ENCODE results near the gene KIAA2012.
A peak's percentile ranks its signal among the peaks of the same experiment; 100 is the strongest.

KIAA2012 gene

DNA sequence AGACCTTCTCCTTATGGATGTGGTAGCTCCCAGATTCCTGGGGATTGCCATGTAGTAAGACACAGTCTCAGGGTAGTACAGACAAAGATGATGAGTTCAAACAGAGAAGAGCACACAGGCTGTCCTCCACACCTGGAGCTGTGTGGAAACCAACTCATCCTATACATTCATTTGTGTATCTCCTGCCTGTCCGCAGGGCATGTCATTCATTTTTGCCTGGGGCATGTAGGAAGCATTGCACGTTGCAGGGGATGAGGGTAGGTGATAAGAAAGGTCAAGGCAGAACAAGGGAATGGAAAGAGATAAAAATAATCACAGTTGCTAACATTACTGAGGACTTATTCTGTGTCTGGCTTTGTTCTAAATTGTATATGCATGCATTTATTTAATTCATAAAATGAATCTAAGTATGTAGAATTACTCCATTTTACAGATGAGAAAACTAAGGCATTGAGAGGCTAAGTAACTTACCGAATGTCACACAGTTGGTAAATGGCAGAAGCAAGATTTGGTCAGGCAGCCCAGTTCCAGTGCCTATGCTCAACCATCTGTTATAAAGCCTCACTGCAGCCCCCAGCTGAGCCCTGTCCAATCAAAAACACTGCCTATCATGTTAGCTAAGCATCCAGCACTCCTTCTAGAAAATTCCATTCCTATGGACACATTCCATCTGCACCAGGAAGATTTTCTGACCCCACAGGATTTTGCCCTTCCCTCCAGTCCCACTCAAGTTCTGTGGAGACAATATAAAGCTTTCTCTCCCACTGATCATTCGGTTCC is 84.3 kb downstream of the KIAA2012 start:
- no peak for DNase-seq

DNA sequence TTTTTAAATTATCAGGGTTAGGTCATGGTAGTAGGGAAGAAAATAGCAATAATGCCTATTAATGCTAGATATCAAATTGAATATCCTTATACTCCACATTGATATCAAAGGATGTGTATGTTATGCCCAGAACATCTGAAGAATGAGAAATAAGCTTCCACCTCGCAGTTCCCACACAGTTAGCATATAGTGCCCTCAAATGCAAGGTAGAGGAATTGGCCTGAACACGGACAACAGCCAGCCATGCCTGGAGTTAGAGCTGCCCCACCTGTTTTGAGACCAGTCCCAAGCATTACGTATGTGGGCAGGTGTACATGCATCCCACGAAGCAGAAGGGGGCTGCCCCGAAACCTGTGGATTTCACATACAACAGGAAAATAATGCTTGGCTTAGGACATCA is 85.7 kb downstream of the KIAA2012 start:
- no peak for DNase-seq

DNA sequence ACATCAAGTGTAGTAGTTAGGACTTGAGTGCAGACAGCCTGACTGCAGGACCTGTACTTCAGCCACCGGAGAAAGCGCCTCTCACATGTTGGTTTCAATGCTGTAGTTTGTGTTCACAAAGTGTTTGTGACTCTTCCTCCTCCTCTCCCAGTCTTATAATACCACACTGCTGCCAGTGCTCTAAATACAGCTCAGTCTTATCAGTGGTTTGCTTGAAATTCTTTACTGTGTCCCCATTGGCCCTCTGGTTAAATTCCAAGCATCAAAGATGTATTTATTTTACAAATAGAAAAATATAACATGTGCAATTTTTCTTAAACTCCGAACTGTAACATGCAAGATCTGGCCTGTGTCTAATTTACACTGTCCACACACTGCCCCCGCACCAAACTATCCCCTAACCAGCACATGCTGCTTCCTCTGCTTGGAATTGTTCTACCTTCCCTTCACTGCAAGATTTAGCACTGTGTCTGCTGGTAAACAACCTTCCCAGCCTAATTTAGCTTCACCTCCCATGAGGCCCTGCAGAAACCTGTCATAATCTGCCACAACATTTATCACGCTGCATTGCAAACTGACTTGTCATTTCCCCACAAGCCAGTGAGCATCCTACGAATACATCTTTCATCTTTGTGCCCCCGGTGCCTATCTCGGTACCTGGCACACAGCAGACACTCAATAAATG is 88.2 kb downstream of the KIAA2012 start:
- DNase-seq, result no peak

DNA sequence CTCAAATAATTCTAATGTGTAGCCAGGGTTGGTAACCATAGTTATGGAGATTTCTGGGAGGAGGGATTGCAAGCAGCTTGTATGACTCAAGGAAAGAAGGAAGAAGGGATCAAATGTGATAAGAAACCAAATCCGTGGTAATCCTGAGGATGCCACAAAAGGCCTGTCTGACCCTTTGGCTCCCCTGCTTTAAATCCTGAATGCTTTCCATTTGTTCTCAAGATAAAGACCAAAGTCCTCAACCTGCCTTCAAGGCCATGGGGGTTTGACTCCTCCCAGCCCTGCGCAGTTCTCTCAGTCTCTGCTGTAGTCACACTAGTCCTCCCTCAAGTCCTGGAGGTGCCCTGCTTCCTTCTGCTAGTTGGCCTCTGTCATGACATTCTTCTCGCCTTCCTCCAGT is 91.4 kb downstream of the KIAA2012 start:
- DNase-seq, result no peak

DNA sequence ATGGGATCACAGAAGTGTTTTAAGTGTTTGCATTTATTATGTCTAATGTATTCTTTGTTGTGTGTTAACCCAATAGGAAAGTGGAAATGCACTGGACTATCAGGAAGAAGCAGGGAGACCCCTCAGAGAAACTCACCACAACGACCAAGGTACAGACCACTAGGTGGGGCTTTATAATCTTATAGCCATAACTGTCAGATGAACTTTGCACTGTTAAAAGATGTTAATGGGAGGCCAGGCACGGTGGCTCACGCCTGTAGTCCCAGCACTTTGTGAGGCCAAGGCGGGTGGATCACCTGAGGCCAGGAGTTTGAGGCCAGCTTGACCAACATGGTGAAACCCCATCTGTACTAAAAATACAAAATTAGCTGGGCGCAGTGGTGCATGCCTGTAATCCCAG is 92.2 kb downstream of the KIAA2012 start:
- no peak for DNase-seq

DNA sequence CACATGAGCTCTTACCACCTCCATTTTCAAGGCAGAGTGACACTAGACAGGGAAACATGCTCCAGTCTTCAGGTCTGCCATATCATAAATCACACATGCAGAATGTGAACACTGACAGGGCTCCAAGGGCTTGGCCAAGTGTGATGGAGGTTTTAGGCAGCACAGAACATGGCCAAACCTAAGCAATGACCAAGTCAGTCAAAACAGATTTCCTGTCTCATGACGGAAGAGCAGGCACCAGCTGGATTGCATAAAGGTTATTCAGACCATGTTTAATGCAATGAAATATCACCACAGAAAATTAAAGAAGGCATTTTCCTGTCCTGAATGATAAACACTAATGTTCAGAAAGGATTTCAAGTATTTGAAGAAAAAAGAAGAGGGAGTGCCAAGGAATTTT is 92.9 kb downstream of the KIAA2012 start:
- no peak for DNase-seq

DNA sequence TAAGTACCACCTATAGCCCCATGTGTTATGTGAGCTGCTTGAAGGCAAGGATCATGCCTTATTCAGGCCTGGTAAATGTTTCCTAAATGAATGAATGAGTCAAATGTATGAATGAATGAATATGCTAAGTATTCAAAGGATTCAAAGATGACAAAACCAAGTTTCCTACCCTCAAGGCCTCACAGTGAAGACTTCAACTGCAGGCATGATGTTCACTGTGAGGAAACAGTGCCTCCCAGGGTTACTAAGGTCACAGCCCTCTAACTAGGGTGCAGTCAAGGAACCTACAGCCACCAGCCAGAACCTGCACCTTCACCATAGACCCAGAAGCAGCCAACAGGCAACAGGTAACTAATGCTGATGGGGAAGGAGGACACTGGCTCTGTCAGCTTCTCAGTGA is 96.1 kb downstream of the KIAA2012 start:
- no peak for DNase-seq

DNA sequence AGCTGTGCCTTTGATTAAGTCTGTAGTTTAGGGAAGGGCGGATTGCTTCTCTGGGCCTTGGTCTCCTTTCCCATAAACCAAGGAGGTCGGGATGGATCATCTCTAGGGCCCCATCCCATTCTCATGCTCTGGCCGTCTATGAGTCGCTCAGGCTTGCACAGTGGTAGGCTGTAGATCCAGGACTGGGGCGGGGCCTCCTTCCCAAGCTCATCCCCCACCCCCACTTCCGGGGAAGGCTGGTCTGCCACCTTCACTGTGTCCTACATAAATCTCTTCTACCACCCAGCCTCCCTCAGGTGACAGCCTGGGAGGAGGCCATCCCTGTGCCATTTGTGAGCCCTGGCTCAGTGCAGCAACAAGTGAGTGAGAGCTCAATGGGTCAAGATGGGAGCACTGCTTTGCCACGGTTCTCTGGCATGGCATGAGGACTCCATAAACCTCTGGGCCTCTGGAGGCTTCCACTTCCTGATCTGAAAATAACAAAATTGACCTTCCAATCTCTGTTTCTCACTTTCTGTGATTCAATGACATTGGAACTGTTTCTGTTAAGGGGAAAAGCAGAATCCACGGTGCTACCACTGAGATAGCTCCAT is 96.9 kb downstream of the KIAA2012 start:
- no peak for DNase-seq

DNA sequence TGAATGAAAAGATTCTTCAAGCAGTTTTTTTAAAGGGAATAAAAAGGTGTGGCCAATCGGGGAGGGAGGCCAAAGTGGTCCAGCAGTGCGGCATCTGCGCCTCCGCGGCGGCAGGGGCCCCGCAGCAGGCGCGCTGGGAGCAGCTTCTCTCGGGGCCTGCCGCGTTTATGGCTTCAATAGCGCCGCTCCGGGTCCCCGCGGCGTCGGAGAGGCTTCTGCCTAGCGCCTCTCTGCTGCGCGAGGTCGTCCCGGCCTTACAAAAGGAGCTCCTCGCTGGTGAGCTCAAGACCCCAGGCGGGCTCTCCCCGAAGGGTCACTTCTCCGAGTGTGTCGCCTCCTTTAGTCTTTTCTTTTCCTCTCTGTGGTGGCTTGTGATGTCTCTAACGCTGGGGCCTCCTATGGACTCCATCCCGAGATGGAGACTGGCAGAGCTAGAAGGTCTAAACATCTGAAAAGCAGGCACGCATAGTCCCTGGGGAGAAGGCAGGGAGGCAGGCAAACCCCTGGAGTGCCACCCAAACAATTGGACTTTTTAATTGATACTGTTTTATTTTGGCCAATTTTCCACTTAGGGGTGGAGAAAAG is 98.3 kb downstream of the KIAA2012 start:
- DNase-seq, result no peak

DNA sequence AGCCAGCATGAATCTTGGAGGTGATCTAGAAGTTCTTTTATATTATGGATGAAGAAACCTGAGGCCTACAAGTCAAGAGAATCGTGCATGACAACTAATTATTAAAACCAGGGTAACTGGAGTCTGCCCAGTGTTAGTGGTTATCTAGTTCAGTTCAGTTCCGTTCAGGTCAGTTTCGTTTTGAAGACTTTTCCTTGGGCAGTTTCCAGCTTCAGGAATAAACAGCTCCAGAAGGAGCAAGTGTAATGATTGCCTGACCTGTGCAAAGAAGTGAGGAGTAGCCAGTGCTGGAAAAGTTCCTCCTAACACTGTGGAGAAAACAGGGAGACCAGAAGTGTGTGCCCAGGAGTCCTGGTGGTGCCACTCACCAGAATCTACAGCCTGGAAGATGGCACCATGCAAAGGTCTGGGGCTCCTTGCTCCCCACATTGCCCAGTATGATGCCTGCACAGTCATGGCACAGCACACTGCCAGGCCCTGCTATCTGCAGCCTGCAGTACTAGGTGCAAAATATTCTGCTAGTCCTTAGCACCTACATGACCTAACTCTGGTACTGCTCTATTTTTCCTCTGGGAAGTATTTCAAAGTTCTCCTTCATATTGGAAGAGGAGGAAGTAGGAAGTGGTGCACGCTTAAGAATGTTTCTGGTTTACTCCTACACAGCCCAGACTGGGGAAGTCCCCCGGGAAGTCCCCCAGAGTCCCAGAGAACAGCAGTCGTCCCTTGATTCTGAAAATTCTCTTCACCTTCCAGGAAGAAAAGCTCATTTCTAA is 99.6 kb downstream of the KIAA2012 start:
- DNase-seq, result no peak

DNA sequence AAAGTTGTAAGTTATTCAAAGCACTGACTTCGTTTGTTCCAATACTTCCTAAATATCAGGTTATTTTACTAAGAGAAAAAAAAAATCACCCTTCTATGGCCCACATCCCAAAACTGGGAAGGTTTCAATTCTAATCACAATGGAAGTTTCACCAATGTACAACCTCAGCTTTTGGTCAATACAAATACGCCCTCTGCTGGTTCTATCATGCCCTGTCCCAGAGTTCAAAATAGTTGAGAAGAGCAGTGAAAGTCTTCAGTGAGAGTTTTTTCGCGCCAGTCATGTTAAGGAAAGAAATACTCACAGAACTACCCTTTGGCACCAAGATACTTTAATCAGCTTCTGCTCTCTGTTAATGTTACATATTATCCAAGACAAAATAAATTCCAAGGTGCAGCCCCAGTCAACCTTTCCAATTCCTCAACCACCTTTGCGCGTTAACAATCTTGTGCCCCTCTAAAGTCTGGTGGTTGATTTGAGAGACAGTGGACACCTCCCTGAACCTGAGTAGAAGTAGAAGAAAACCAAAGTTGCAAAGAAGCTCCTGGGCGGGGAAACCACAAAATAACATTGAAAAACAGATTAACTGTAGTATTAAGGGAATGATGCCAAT is 105.4 kb downstream of the KIAA2012 start:
- DNase-seq, result peak; percentile 27

DNA sequence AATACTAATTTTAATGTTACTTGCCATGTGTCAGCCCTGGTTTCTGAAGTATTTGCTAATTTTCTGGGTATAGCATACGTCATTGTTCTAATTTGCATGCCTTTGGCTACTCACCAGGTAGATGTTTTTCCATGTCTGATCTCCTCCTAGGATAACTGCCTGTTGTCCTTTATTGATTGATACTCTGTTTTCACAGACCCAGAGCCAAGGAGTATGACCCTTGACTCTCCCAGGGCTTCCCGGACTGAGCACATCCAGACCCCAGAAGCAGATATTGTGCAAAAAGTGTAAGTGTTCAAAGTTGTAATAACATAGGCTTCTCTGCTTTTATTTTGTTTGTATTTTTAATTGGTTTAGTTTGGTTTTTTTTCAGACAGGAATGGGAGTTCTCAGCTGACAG is 111.5 kb downstream of the KIAA2012 start:
- no peak for DNase-seq

DNA sequence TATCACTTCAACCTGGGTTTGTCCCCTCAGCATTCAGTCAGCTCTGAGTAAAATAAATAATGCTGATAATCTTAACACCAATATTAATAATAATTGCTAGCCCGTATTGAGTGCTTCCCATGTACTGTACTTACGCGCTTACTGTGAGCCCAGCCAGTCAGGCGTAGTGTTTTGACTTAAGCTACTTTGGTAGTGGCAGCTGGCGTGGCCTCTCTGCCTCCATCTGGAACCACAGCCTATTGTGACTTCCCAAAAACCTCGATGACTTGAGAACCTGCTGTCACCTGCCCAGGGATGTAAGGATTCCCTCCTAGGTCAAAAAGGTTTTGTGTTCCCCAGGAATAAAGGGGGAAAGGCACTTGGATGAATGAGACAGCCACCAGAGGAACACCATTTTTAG is 112.1 kb downstream of the KIAA2012 start:
- no peak for DNase-seq

DNA sequence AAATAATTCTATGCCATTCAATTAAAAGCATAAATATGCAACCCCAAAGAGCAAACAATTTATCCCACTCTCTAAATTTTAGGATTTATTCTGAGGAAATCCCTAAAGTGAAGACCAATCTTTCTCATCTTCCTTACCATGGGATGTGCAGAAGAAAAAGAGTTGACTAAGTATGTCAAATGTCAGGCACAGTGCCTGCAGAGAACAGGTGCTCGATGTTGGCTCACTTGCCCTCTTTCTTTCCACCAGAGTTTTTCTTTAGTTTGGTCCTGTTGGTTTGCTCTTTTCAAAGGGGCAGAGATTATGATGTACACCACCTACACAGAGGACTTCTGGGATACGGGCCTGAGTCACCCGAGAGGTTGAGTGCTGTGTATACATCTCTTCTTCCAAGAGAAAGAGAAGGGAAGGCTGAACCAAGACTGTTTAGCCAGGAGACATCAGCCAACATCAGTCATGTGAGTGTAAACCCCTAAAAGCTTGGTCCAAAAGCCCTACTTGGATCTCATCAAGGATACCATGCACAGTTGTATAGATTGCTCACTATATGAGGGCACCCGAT is 113.7 kb downstream of the KIAA2012 start:
- DNase-seq, result no peak

DNA sequence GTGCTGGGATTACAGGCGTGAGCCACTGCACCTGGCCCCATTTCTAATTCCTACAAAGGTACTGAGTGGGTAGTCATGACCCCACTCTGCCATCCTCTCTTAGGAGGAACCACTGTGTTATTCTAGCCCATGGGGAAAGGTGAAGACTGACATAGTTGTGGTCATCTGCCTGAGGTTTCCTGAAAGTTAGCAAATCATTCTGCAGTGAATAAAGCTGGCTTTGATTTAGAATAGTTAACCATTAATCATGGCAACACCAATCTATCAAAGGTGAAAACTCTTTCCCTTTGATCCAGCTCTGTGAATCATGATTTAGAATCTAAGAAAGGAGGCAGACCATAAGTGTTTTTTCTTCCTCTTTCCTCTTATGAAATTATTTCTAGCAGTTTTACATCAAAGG is 114.5 kb downstream of the KIAA2012 start:
- no peak for DNase-seq

DNA sequence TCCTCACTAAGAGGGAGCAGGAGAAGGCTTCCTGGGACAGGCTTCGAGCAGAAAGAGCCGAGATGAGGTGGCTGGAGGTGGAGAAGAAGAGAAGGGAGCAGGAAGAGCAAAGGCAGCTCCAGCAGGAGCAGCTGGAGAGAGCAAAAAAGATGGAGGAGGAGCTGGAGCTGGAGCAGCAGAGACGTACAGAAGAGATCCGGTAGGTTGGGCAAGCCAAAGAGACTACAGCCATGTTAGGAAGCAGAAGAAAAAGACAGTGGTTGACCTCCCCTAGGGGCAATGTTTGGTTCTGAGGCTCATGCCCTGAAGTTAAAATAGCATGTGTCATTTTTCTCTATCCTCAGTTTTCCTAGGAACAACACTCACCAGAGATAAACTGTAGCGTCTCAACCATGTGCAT is 120.2 kb downstream of the KIAA2012 start:
- DNase-seq, result no peak

DNA sequence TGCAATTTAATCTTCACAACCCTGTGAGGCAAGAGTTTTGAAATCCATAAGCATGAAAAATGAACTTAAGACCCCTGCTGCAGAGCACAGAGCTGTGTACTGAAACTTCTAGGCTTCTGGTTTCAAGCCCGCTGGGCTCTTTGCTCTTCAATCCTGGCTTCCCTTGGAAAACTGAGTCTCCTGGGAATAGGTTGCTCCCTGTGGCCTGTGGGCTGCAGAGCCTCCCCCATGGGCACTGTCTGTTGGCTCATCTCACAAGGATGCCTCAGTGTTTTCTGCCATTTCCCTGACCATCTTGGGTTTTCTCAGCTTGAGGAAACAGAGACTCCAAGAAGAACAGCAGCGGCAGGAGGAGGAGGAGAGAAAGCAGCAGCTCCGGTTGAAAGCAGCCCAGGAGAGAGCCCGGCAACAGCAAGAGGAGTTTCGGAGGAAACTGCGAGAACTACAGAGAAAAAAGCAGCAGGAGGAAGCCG is 120.9 kb downstream of the KIAA2012 start:
- DNase-seq, result no peak

DNA sequence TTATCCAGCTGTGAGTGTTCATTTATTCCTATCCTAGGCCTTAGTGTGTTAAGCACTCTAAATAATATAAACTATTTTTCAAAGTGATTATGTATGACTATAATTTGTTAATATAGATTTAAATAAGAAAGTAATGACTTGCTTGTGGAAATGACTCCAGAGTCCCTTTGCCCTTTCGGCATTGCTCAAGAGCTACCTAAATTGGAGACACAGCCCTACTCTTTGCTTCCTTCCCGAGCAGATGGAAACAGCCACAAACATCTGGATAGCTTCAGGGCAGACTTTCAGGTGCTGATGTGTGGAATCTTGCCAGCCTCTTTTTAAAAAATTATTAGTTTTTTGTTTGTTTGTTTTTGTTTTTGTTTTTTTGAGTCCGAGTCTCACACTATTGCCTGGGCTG is 121.4 kb downstream of the KIAA2012 start:
- DNase-seq, result no peak

DNA sequence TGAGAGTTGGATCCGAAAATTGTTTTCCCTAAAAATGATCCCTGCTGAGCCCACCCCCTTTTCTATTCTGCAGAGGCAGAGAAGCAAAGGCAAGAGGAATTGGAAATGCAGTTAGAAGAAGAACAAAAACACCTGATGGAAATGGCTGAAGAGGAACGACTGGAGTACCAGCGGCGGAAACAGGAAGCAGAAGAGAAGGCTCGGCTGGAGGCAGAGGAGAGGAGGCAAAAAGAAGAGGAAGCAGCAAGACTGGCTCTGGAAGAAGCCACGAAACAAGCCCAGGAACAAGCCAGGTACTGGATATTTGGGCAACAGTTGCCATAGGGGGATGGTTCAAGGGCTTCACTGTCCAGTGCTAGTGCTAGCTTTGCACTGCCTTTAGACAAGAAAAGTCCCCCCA is 123.7 kb downstream of the KIAA2012 start:
- DNase-seq, result no peak

DNA sequence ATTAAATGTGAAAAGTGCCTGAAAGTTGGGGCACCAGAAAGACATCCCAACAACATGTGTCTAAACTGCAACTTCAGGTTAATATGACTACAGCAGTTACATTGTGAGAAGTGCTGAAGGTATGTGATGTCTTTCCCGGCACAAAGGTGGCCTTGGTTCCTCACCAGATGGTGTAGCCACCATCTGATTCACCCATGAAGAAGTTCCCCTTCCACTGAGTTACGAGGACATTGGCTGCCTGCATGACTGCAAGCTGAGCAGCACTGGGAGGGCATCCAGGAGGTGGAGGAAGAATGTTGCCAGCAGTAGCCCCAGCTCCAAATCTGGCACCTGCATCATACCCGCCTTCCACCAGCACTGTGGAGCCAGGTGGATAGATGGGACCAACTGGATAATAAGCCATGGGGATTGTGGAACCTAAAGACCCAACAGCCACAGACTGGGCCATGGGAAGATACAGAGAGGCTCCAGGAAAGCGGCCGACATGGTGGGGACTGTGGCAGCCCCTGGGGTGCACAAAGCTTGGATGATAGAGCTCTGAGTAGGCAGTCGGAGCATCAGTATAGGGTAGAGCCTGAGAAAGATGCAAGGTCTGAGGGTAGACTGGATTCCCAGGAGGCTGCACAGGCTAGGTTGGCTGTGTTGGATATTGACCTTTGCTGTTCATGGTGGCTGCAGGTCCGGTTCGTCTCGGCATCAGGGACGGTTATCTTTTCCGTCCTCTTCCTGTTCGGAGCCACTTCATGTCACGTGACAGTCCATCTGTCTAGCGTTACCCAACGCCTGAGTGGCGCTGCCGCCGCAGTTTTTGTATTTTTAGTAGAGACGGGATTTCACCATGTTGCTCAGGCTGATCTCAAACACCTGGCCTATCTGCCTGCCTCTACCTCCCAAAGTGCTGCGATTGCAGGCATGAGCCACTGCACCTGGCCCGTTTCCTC is 128.4 kb downstream of the KIAA2012 start:
- no peak for DNase-seq

DNA sequence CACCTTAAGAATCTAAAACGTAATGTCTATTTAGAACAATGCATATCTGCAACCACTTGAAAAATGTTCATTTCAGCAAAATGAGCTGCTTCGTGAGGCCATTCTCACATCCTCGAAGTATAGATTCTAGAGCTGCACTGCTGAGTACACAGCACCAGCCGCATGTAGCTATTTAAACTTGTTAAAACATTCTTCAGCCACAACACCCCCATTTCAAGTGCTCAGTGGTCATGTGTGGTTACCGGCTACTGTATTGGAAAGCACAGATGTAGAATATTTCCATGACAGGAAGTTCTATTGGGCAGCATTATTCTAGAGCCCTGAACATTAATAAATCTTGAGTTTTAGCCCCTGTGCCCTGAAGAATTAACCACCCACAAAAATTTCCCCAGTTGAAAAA is 130.3 kb downstream of the KIAA2012 start:
- no peak for DNase-seq

Data from SIG-M5 (cell line).